GM12874 (cell line): ENCODE data around the gene TRIM41.

Experiments
- TF ChIP-seq, protein P1 (sequence below): IDR thresholded peaks from 2 replicates; pipeline ENCODE4 v1.5.1; 2011; ENCODE audit warnings: low read depth, mild to moderate bottlenecking, control low read depth, low read length, moderate library complexity; ENCODE audit not compliant: insufficient read depth

The TRIM41 gene

DNA sequence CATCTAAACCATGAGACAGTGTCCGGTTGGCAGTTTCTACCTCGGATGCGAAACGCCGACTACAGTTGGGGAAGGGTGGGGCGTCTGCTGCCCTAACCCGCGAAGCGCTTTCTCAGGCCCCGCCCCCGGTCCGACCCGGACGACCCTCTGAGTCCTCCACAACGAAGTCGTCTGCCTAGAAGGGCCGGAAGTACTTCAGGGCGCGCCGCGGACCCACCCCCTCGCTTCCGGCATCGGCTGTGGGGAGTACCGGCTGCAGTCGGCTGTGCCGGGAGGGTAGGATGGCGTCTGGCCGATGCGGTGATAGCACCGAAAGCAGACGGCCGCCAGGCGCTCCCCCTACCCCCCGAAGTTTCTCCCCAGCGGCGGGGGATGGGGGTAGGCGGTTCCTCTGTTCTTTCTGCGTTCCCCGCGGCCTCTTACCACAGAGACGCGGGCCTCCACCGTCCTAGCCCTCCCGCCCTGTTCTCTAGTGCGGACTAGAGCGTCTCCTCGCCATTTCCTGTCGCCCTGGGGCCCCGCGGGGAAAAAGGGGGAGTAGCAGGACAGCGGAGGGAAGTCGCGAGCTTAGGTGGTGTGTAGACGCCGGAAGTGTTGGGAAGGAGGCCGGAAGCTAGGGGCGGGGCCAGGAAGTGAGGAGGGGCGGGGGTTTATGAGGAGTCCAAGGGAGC lies at the start of gene TRIM41:
Gene TRIM41 (plus strand): TSS at position 224 of the 671 bp plus-strand sequence. CDS start 719 bp downstream, outside the sequence.
- TF ChIP-seq, protein P1, sequence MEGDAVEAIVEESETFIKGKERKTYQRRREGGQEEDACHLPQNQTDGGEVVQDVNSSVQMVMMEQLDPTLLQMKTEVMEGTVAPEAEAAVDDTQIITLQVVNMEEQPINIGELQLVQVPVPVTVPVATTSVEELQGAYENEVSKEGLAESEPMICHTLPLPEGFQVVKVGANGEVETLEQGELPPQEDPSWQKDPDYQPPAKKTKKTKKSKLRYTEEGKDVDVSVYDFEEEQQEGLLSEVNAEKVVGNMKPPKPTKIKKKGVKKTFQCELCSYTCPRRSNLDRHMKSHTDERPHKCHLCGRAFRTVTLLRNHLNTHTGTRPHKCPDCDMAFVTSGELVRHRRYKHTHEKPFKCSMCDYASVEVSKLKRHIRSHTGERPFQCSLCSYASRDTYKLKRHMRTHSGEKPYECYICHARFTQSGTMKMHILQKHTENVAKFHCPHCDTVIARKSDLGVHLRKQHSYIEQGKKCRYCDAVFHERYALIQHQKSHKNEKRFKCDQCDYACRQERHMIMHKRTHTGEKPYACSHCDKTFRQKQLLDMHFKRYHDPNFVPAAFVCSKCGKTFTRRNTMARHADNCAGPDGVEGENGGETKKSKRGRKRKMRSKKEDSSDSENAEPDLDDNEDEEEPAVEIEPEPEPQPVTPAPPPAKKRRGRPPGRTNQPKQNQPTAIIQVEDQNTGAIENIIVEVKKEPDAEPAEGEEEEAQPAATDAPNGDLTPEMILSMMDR = 0 out of 2 replicates have a peak, but pooled peaks have one; percentile 5

GRCh38 chr5:181173420-181174342 lies 49.4 kb upstream of the TRIM41 start:
- TF ChIP-seq, protein P1 = no peak

DNA sequence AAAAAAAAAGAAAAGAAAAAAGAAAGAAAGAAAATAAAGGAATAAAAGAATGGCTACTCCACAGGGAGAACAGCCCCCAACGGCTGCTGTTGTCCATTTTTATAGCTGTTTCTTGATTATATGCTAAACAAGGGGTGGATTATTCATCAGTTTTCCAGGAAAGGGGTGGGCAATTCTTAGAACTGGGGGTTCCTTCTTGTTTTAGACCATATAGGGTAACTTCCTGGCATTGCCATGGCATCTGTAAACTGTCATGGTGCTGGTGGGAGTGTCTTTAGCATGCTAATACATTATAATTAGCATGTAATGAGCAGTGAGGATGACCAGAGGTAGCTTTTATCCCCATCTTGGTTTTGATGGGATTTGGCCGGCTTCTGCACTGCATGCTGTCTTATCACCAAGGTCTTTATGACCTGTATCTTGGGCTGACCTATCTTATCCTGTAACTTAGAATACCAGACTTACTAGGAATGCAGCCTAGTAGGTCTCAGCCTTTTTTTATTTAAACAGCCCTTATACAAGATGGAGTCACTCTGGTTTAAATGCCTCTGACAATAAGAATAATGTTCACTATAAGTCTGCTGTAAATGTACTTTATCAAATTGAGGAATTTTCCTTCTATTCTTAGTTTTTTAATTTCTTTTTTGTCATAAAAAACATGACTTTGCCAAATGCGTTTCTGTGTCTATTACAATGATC lies 46.7 kb upstream of the TRIM41 start:
- TF ChIP-seq, protein P1 = no peak

DNA sequence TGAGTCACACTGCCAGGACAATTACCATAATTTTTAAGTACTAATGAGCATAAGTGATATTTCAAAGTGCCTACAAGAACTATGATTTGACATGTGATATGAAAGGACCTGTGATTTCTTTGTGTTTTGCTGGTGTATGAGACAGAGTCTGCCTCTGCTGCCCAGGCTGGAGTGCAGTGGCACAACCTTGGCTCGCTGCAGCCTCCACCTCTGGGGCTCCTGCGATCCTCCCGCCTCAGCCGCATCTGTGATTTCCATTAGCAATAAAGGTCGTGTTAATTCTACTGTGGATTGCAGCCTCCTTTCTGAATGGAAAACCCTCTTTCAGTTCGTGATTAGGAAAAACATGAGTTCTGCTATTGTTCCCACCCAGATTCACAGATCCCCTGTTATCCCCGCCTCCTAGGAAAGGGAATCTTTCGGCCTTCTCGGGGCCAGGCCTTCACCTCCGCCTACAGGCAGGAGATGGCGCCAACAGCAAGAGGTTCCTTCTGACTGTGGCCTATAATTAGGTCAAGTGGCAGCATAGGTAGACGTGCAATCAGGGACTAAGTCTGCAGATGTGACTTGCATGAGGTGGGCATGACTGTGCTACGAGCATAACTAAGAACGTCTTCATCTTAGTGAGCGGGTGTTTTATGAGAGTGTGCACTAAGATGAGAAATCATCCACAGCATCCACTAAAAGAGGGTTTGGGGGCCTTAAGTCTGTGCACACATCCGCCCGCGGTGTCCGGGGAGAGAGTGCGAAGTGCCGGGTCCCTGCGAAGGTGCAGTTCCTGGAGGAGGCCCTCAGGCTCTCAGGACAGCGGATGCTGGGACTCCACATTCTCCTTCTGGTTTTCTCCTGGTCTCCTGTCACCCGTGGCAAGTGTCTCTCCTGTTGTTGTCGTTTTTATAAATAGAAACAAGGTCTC lies 41.2 kb upstream of the TRIM41 start:
- TF ChIP-seq, protein P1 = peak; percentile 74

- TF ChIP-seq, protein P1 = no peak
Measured at GRCh38 chr5:181182651-181183050, 40.4 kb upstream of the TRIM41 start.

DNA sequence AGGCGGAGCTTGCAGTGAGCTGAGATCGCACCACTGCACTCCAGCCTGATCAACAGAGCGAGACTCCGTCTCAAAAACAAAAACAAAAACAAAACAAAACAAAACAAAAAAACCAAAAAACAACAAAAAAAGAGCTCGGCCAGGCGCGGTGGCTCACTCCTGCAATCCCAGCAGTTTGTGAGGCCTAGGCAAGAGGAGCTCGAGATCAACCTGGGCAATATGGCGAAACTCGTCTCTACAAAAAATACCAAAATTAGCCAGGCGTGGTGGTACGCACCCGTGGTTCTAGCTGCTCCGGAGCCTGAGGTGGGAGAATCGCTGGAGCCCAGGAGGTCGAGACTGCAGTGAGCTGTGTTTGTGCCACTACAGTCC lies 38.2 kb upstream of the TRIM41 start:
- TF ChIP-seq, protein P1 = no peak
